Activated CD4-positive, alpha-beta T cell treated with anti-CD3 and anti-CD28 coated beads for 1 hour (primary cell): Measurements from ENCODE around the gene AQP12B.

ENCODE experiments used
- DNase-seq: peaks from one replicate; pipeline ENCODE4 v3.0.0-alpha.2; 2020

Gene AQP12B

GRCh38 chr2:240717681-240718581, 35.2 kb upstream of the AQP12B start:
- DNase-seq: no peak

DNA sequence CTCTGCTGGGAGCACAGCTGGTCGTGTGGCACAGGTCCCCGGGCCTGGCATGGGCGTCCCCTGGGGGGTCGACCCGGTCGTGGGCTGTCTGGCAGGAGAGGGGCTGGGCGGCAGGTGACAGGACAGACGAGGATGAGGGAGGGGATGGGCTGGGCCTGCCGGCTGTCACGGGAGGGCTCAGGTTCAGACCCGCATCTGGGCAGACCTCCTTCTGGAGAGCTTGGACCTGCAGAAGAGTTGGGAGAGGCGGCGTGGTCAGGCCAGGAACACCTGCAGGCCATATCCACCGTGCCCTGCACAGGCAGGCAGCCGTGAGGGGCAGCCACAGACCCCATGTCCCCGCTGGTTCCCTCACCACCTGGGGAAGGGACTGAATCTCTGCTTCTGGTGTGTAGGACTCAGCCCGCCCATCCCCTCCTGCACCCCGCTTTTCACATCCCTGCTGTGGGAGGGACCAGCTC, 34.5 kb upstream of the AQP12B start:
- no peak for DNase-seq

- DNase-seq: no peak
These were observed 33.6 kb upstream of the AQP12B start for GRCh38 chr2:240716130-240716798.

DNA sequence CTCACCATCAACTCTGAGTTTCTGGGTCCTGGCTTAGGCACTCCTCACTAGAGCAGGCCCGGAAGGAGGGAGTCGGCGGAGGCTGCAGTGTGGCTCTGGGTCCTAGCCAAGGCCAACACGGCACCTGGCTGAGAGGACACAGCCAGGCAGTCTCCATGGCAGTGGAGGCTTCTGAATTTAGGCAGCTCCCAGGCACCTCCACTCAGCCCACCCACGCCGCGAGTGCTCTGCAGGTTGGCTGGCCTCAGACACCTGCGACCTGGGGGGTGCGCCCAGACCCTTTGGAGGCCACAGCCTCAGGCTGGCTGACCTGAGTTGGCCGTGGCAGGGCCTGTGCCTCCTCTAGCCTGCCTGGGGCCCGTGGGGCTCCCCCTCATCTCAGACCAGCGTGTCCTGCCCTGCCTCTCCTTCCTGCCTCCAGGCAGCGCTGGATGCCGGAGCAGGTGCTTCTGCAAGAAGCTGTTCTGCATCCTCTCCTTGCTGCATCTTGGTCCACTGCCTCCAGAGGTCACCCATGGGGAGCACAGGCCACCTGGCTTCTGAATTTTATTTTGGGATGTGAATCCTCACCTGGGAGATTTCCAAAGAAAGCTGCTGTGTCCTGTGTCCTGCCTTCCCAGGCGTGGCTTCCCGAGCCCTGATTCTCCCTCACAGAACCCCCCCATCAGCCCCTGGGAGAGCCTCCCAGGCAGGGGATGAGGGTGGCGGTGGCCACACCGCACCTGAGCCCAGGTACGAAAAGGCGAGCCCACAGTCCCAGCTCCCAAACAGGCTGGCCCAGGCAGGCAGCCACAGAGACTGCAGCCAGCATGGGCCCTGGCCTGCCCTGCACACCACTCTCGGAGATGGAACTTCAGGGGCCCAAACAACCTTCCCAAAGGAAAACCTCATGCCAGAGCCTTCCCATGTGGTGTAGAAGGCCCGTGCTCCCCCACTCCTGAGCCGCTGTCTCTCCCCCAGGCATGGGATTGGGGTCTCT, 32.4 kb upstream of the AQP12B start:
- DNase-seq: no peak

DNA sequence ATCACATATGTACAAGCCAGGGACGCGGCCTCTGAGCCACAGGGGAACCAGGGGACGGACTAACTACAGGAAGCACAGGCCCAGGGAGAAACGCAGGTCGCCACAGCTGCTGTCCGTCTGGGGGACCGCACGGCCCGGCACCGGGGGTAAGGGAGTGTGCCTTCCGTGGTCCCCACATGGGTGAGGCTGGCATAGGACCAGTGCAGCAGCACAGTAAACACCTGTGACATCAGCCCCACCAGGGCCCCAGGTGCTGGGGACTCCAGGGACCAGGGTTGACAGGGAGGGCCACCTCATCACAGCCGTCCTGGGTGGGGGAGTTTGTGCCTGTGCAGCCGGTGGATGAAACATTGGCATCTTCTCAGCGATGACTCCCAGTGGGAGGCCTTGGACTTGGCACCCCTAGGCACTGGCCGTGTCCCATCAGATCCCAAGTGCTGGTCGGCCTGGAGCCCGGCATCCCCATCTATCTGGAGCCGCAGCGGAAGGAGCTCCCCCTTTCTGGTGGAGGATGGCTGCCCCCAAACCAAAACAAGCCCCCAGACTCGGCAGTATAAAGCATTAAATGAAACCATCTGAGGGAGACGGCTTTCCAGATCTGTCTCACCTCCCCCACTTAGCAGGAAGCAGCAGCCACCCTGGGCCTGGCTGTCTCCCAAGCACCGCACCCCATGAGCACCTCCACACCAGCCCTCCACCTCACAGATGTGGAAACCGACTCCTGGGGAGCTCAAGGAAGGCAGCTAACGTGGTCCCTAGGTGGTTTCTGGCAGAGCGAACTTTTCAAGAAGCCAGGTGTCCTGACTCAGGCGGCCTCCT, 31.5 kb upstream of the AQP12B start:
- no peak for DNase-seq

- no peak for DNase-seq
These were observed 30.6 kb upstream of the AQP12B start for GRCh38 chr2:240713071-240713927.

- no peak for DNase-seq
These were observed 29.4 kb upstream of the AQP12B start for GRCh38 chr2:240712121-240712520.

- DNase-seq: no peak
These were observed 29.0 kb upstream of the AQP12B start for GRCh38 chr2:240711701-240712100.

GRCh38 chr2:240711296-240711695, 28.6 kb upstream of the AQP12B start:
- DNase-seq: no peak

DNA sequence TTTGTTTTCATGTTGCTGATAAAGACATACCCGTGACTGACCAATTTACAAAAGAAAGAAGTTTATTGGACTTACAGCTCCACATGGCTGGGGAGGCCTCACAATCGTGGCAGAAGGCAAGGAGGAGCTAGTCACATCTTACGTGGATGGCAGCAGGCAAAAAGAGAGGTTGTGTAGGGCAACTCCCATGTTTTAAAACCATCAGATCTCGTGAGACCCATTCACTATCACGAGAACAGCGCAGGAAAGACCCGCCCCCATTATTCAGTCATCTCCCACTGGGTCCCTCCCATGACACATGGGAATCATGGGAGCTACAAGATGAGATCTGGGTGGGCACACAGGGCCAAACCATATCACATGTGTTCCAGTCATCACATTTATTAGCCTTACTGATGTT, 25.8 kb upstream of the AQP12B start:
- DNase-seq: no peak

DNA sequence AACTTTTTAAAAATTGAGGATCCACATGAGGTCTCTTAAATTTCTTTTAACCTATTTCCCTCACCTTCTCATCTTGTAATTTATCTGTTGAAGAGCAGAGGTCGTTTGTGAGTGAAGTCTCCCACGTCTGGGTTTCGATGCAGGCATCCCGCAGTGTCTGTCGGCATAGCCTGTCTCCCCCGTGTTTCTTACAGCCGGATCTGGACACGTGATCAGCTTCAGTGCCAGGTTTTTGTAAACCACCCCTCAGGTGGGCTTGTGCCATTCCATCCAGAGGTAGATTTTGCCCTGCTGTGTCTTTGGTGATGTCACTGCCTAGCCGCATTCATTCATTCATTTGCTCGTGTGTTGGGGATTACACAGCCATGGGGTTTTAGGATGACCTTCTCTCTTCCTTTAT, 25.1 kb upstream of the AQP12B start:
- DNase-seq: no peak

DNA sequence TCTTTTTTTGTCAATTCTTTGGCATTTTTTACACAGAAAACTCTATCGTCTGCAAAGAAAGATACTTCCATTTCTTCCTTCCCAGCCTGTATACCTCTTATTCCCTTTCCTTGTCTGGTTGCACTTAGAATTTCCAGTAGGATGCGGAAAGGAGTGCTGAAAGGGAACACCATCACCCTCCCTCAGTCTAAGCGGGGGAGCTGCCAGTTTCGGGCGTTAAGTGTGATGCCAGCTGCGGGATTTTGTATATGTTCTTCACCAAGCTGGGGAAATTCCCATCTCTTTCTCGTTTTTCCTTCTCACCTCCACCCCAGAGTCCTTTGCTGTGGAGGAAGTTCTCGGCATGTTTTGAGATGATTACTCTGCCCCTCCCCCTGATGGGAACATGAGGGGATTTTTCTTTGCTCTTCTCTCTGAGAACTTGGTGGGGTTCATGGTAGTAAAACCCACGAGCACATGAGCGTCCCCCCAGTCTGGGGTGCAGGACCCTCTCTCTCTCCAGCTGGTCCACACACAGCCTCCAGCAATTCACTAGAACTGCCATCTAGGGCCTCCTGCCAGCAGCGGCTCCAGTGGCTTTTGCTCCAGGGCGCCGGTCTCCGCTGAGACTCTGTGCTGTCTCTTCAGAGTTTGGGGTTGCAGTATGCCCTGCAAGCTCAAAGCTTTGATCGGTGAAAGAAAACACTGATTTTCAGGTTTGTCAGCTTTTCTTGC, 24.5 kb upstream of the AQP12B start:
- no peak for DNase-seq

DNA sequence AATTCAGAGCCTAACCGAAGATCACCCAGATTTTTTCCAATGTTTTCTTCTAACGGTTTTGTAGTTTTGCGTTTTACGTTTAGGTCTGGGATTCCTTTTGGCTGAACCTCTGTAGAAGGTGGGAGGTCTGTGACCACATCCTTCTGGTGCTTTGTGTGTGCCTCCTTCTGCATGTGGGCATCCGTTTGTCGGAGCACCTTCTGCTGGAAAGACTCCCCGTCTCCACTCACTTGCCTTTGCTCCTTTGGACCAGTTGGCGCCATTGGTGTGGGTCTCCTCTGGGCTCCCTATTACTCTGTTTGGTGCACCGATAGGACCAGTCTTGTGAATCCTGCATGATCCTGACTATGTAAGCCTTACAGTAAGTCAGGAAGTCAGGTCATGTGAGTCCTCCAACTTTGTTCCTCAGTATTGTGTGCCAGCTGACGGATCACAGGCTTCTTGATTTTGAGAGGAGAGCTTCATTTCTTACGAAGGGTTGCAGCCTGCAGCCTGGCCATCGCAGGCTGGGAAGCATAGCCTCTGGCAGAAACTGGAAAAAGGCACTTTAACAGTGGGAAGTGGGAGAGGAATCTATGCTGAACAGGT, 22.6 kb upstream of the AQP12B start:
- DNase-seq: no peak

DNA sequence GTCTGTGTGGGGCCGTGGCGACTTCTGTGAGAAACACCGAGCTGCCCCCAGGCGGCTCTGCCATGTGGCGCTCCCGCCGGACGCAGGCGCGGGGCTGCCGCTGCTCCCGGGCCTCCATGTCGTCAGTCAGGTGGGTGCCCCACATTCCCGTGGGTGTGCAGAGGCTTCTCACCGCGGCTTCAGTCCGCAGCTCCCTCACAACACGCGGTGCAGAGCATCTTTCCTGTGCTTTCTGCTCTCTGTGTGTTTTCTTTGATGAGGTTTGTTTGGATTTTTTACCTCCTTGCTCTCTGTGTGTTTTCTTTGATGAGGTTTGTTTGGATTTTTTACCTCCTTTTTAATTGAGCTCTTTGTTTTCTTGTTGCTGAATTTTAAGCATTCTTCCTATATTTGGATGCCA, 22.0 kb upstream of the AQP12B start:
- no peak for DNase-seq

DNA sequence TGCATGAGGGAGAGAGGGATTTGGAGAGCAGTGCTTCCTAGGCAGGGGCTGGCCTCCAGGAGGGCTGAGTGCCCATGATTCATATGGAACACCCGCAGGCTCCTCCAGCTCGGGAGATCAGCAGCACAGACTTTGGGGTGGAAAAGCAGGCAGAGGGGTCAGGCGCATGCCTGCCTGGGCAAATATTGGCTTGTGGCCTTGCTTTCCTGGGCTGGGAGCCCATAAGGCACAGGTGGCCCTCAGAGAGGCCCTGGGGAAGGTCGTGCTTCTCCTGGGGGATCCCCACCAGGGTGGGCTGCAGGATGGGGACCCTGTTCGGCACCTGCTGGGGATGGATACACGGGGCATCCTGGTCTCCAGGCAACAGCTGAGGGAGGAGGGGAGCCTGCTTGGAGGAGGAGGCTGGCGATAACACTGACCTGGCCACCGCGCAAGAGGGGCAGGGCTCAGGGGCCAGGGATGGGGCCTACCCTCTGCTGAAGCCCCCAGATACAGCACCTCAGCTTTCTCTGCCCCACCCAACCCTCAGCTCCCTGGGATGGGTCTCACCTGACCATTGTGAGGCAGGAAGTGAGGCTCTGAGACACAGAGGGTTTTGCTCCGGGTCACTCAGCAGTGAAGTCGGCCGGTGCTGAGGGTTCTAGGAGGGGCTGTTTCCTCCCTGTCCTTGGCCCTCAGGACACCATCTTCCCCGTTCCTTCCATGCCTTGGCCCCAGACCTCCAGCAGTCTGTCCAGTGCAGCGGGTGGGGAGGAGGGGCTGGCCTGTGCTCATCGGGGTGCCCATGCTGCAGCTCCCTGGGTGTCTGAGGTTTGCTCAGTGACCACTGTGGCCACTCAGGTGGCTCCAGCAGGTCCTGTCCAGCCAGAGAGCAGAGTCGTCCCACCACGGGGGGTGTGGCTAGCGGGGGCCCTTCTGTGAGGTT, 21.0 kb upstream of the AQP12B start:
- DNase-seq: no peak

DNA sequence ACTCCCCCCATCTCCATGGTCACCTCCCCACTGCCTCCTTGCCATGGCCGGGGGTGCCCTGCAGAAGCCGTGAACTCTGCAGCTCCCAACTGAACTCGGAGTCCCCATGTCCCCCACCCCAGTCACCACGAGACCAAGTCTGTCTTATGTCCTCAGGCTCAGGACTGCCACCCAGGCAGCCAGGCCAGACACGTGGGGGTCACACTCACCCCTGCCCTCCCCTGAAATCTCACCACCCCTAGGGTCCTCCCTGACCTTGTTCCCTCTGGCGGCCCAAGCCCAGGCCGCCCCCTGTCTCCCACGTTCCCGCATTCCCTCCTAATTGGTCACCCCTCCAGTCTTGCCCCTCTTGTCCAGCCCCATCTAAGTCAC, 19.9 kb upstream of the AQP12B start:
- no peak for DNase-seq

DNA sequence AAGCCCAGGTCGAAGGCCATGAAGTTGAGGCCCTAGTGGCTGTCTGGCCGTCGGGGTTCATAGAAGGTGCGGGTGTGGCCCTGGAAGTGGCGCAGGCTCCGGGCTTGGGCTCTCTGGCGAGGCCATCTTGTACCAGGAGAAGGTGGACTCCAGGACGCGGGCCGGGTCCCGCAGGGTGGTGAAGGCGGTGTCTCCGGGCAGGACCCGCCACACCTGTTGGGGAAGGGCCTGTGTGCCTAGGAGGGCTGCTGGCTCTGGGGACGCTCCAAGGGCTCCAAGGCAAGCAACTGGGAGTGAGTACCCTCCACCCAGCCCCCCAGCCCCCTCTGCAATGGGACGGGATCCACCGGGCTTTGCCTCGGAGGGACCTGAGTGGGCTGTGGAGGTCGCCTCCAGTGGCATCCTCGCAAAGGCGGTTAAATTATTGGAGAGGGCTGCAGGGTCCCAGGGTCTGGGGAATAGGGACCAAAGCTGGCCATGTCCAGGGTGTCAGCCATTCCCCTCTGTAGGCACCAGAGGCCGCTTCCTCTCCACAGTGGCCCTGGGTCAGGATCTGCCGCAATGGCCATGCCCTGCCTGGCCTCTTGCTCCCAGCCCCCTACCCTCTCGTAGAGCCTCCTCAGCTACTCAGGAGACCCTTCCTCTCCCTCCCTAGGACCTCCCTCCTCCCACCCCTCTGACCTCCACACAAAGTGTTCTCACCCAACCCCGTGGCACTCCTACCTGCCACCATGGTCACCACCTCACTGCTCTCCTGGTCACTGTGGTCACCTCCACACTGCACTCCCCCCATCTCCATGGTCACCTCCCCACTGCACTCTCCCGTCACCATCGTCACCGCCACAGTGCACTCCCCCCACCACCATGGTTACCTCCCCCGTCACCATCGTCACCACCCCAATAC, 19.3 kb upstream of the AQP12B start:
- DNase-seq: no peak
